ENCODE measurements around the gene CDH13. TPM values are rescaled to one million over a fixed set of nuclear protein-coding genes. Genes with fewer than 3 reads are reported as not detected.

CDH13 gene
- total RNA-seq, 1 donor from 2014 or later, result 20.9 TPM

DNA sequence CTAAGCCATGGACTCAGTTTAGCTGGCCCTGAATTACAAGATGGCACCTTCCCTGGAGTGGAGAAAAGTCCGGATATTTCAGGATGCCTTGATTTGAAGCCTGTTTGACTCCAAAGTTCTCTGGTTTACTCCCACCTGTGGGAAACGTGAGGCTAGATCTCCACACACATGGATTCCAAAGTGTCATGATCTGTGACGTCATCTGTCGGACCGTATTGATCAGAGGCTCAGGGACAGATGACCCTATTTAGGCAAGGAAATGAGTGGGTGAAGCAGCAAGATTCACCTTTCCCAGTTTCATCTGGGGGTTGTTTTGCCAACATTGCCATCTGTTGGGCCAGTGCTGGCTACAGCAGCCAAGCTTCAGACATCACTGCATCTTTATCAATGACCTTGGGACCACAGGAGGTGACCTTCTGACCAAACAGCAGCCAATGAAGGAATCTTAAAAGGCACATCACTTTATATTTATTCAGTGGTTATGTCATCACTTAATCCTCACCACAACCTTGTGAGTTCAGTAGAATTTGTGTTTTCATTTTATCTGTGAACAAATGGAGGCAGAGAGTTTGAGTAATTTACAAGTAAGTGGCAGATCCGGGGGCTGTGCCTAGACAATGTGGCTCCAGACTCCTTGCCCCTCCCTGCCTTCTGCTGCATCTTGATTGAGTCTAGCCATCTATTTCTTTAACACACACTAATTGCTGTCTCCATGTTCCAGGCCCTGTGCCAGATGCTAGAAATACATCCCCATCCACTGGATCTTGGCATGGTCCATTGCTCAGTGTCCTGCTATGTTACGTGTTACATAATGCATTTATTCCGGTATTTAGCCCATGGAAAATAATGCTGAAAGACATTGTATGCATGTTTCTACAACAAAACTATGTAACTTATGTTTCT, 1.5 kb upstream of the CDH13 start:
- no peaks in the 10 kb centered on the region for H3K36me3 ChIP-seq (ENCODE audit: control insufficient read depth in 3 of 3, insufficient read depth in 3 of 3, low read length in 3 of 3)
- no peaks in the 10 kb centered on the region for H3K9me3 ChIP-seq (ENCODE audit: control insufficient read depth in 3 of 3, low read length in 3 of 3)
- no peak overlapping the region for H3K27ac ChIP-seq (ENCODE audit: low read depth, low read length)
- H3K9ac ChIP-seq (ENCODE audit: low read depth in 1 of 3, low read length in 3 of 3), result no peak overlapping the region
- peaks cover 0 to 3% (median 0%) of the 10 kb centered on the region in 3 donors for H3K27me3 ChIP-seq (ENCODE audit: control insufficient read depth in 3 of 3, insufficient read depth in 3 of 3, low read length in 3 of 3)
- peaks cover 33 to 38% (median 36%) of the 10 kb centered on the region in 3 donors for H3K4me1 ChIP-seq (ENCODE audit: control insufficient read depth in 3 of 3, insufficient read depth in 3 of 3, low read length in 3 of 3)
- H3K4me3 ChIP-seq (ENCODE audit: low read length in 3 of 3), result no peak overlapping the region

DNA sequence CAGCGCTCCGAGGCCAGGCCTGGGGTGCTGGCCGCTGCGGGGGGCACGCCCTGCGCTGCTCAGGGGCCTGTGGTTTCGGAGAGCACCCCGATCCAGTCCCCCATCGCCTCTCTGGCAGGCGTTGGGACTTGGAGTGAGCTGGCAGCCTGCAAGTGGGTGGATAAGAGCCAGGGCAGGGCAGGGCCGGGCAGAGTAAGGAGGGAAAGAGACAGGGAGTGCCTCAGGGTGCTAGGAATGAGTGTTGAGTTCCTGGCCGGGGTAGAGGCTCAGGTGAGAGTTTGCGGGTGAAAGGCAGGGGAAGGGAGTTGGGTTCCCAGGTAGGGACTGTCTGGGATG, 1.3 kb downstream of the CDH13 start:
- H3K9ac ChIP-seq (ENCODE audit: low read depth in 1 of 3, low read length in 3 of 3), result peak overlapping the region; percentile 88 to 94 (median 93)
- peaks cover 52 to 65% (median 62%) of the 10 kb centered on the region in 3 donors for H3K4me1 ChIP-seq (ENCODE audit: control insufficient read depth in 3 of 3, insufficient read depth in 3 of 3, low read length in 3 of 3)

DNA sequence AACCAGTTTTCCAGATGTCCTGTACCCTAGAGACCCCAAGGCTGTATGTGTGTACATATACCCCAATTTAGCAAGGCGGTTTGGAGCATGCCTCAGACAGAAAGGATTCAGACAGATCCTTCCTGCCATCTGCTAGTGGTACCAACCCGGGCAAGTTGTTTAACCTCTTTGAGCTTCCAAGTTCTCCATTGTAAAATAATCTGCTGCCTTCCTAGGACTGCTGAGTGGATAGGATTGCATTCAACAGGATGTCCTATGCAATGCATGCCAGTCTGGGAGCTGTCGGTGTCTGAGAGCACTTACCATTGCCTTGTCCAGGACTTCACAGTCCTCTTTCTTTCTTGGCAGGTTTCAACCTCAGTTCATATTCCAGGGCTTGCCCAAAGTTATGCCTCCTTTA, 1.9 kb downstream of the CDH13 start:
- H3K9ac ChIP-seq (ENCODE audit: low read depth in 1 of 3, low read length in 3 of 3), result peak overlapping the region; percentile 88 to 94 (median 93)
- peaks cover 54 to 72% (median 67%) of the 10 kb centered on the region in 3 donors for H3K4me1 ChIP-seq (ENCODE audit: control insufficient read depth in 3 of 3, insufficient read depth in 3 of 3, low read length in 3 of 3)
- H3K4me3 ChIP-seq (ENCODE audit: low read length in 3 of 3), result peak overlapping the region; percentile 78 to 86 (median 86)
- H3K36me3 ChIP-seq (ENCODE audit: control insufficient read depth in 3 of 3, insufficient read depth in 3 of 3, low read length in 3 of 3), result no peaks in the 10 kb centered on the region
- no peaks in the 10 kb centered on the region for H3K9me3 ChIP-seq (ENCODE audit: control insufficient read depth in 3 of 3, low read length in 3 of 3)
- H3K27me3 ChIP-seq (ENCODE audit: control insufficient read depth in 3 of 3, insufficient read depth in 3 of 3, low read length in 3 of 3), result peaks cover 0 to 3% (median 0%) of the 10 kb centered on the region in 3 donors
- peak overlapping the region; percentile 88 for H3K27ac ChIP-seq (ENCODE audit: low read depth, low read length)

More for the DNA sequence above, 1.3 kb downstream of the CDH13 start:
- Histone ChIP-seq H3K4me3 (ENCODE audit: low read length in 3 of 3) (peak overlapping the region; percentile 78 to 86 (median 86)), H3K9me3 (ENCODE audit: control insufficient read depth in 3 of 3, low read length in 3 of 3) (no peaks in the 10 kb centered on the region), H3K27me3 (ENCODE audit: control insufficient read depth in 3 of 3, insufficient read depth in 3 of 3, low read length in 3 of 3) (peaks cover 0 to 3% (median 0%) of the 10 kb centered on the region in 3 donors), H3K27ac (ENCODE audit: low read depth, low read length) (peak overlapping the region; percentile 88), H3K36me3 (ENCODE audit: control insufficient read depth in 3 of 3, insufficient read depth in 3 of 3, low read length in 3 of 3) (no peaks in the 10 kb centered on the region)

DNA sequence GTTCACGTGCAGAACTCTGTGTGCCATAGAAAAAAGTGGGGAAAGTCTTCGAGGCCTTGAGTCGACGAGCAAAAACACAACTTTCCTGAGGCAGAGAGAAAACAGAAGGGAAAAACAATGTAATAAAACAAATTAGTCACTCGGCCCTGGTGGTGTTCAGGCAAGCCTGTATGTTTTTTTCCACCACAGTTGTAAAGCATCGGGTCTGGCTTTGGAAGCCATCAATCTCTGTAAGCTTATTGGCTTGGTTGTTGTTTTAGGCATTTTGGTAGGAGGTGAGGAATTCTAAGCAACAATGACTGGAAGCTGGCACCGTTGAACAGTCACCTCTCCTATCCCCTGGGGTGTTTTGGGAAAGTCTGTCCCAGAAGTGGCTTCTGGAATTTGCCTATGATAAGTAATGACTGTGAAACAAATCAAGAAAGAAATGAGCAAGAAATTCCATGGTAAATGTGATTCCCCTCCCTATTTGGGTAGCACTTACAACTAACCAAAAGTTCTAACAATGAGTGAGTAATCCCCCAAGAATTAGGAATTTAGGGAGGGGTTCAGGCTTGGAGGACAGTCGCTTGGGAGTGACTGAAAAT, 2.8 kb downstream of the CDH13 start:
- peaks cover 0 to 3% (median 0%) of the 10 kb centered on the region in 3 donors for H3K27me3 ChIP-seq (ENCODE audit: control insufficient read depth in 3 of 3, insufficient read depth in 3 of 3, low read length in 3 of 3)
- H3K36me3 ChIP-seq (ENCODE audit: control insufficient read depth in 3 of 3, insufficient read depth in 3 of 3, low read length in 3 of 3), result no peaks in the 10 kb centered on the region
- H3K4me3 ChIP-seq (ENCODE audit: low read length in 3 of 3), result peak overlapping the region in 1 of 3 donors; percentile 86
- peak overlapping the region; percentile 41 for H3K27ac ChIP-seq (ENCODE audit: low read depth, low read length)
- peak overlapping the region in 2 of 3 donors; percentile 30 to 94 for H3K9ac ChIP-seq (ENCODE audit: low read depth in 1 of 3, low read length in 3 of 3)
- H3K9me3 ChIP-seq (ENCODE audit: control insufficient read depth in 3 of 3, low read length in 3 of 3), result no peaks in the 10 kb centered on the region
- H3K4me1 ChIP-seq (ENCODE audit: control insufficient read depth in 3 of 3, insufficient read depth in 3 of 3, low read length in 3 of 3), result peaks cover 63 to 80% (median 75%) of the 10 kb centered on the region in 3 donors

DNA sequence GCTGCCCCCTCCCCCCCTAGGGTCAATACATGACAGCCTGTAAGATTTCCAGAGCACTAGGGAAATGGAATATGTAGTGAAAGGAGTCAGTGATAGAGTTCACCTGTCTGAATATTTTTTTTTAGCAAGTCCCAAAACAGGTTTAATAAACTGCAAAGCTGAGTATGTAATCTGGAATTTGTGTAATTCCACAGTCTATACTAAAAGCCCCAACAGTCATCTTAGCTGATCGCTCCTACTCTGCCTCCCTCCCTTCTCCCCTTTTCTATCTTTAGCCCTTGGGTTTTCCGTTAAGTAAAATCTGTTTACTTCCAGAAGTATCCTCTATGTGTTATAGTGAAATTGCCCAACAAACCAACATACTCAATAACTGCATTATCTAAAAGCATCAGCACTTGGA, 3.5 kb downstream of the CDH13 start:
- Histone ChIP-seq H3K9me3 (ENCODE audit: control insufficient read depth in 3 of 3, low read length in 3 of 3) (no peaks in the 10 kb centered on the region), H3K36me3 (ENCODE audit: control insufficient read depth in 3 of 3, insufficient read depth in 3 of 3, low read length in 3 of 3) (no peaks in the 10 kb centered on the region), H3K4me1 (ENCODE audit: control insufficient read depth in 3 of 3, insufficient read depth in 3 of 3, low read length in 3 of 3) (peaks cover 65 to 87% (median 82%) of the 10 kb centered on the region in 3 donors), H3K27me3 (ENCODE audit: control insufficient read depth in 3 of 3, insufficient read depth in 3 of 3, low read length in 3 of 3) (peaks cover 0 to 3% (median 0%) of the 10 kb centered on the region in 3 donors), H3K4me3 (ENCODE audit: low read length in 3 of 3) (no peak overlapping the region), H3K27ac (ENCODE audit: low read depth, low read length) (peak overlapping the region; percentile 41), H3K9ac (ENCODE audit: low read depth in 1 of 3, low read length in 3 of 3) (no peak overlapping the region)

DNA sequence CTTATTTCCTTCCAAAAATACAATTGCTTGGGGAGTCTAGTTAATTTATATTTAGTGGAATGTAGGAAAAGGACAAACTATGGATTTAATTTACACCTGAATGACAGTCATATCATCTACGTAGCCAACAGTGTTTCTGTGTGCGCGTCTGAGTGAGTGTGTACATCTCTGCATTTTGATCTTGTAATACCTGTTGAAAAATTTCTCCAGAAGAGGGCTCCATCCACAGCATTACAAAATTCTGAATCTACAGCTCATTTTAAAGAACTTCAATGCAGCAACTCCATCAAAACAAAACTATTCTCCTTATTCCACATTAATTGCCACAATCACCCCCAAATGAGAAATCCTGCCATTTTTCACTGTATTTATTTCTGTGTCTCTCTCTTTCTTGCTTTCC, 3.9 kb downstream of the CDH13 start:
- H3K36me3 ChIP-seq (ENCODE audit: control insufficient read depth in 3 of 3, insufficient read depth in 3 of 3, low read length in 3 of 3), result no peaks in the 10 kb centered on the region
- H3K27me3 ChIP-seq (ENCODE audit: control insufficient read depth in 3 of 3, insufficient read depth in 3 of 3, low read length in 3 of 3), result peaks cover 0 to 3% (median 0%) of the 10 kb centered on the region in 3 donors
- H3K4me1 ChIP-seq (ENCODE audit: control insufficient read depth in 3 of 3, insufficient read depth in 3 of 3, low read length in 3 of 3), result peaks cover 60 to 88% (median 81%) of the 10 kb centered on the region in 3 donors
- no peak overlapping the region for H3K9ac ChIP-seq (ENCODE audit: low read depth in 1 of 3, low read length in 3 of 3)
- peak overlapping the region; percentile 41 for H3K27ac ChIP-seq (ENCODE audit: low read depth, low read length)
- no peaks in the 10 kb centered on the region for H3K9me3 ChIP-seq (ENCODE audit: control insufficient read depth in 3 of 3, low read length in 3 of 3)
- H3K4me3 ChIP-seq (ENCODE audit: low read length in 3 of 3), result no peak overlapping the region

DNA sequence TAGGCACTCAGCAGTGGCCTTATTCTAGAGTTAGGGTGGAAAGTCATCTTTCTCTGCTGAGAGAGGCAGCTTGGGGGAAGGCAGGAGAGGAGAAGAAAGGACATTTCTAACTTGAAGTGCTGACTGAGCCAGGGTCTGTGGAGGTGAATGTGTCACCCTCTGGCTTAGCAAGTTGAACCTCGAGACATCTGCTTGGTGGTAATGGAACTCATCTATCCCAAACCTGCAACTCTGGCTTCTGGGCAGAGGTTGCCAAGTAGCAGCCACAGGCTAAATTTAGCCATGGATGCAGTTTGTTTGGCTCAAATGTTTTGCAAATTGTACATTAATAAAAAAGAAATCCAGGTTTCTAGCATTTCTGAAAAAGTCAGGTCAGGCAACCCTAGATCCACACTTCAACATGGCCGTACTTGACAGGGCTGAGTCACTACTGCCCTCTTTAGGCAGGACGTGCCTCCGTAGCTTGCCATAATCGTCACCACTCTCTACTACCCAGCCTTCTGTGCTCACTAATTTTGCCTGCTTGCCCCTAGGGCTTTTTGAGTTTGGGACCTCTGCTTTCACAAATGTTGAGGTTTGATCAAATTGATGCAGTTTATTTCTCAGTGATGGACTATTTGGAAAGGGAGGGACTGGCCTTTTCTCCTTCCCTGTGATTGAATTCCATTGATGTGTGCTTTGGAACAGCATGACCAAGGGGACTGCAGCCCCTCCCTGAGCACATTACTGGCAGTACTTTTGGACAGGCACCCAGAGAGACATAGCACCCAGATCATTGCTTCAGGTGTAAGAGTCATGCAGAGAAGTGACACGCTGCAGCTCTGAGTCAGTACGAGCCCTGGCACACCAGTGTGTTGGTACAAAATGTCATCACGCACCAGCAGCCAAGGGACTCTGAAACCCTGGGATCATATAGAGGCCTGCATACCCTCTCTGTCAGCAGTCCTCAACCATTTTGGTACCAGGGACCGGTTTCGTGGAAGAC, 5.2 kb downstream of the CDH13 start:
- no peaks in the 10 kb centered on the region for H3K27me3 ChIP-seq (ENCODE audit: control insufficient read depth in 3 of 3, insufficient read depth in 3 of 3, low read length in 3 of 3)
- peaks cover 56 to 92% (median 75%) of the 10 kb centered on the region in 3 donors for H3K4me1 ChIP-seq (ENCODE audit: control insufficient read depth in 3 of 3, insufficient read depth in 3 of 3, low read length in 3 of 3)
- H3K27ac ChIP-seq (ENCODE audit: low read depth, low read length), result peak overlapping the region; percentile 28
- no peaks in the 10 kb centered on the region for H3K36me3 ChIP-seq (ENCODE audit: control insufficient read depth in 3 of 3, insufficient read depth in 3 of 3, low read length in 3 of 3)
- no peaks in the 10 kb centered on the region for H3K9me3 ChIP-seq (ENCODE audit: control insufficient read depth in 3 of 3, low read length in 3 of 3)
- peak overlapping the region in 2 of 3 donors; percentile 1 to 45 for H3K4me3 ChIP-seq (ENCODE audit: low read length in 3 of 3)
- peak overlapping the region in 1 of 3 donors; percentile 42 for H3K9ac ChIP-seq (ENCODE audit: low read depth in 1 of 3, low read length in 3 of 3)

DNA sequence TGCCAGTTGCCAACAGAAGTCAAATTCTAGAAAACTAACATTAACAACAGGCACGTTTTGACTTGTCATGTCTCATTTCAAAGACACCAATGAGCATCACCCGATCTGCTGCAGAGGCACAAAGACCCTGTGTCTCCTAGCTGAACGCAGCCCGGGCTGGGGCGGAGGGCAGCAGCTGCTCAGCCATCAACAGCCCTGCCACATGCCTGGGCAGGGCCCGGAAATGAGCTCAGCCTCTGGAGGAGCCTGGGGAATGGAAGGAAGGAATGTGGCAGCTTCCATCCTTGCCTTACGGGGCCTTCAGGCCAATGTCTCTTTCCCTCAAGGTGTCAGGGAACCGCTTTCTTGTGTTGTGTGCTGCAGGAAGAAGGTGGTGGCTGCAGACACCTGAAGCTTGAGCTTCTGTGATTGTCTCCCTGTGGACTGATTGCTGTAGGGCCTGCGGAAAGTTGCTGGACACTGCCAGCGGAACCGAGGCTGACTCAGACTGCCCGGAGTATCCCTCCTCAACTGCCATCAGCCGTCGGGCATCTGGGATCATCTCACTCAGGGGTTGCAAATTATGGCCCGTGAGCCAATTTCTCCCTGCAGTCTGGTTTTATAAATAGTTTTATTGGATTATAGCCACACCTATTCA, 7.3 kb downstream of the CDH13 start:
- Histone ChIP-seq H3K36me3 (ENCODE audit: control insufficient read depth in 3 of 3, insufficient read depth in 3 of 3, low read length in 3 of 3) (no peaks in the 10 kb centered on the region), H3K27me3 (ENCODE audit: control insufficient read depth in 3 of 3, insufficient read depth in 3 of 3, low read length in 3 of 3) (no peaks in the 10 kb centered on the region), H3K4me3 (ENCODE audit: low read length in 3 of 3) (peak overlapping the region; percentile 17 to 60 (median 38)), H3K27ac (ENCODE audit: low read depth, low read length) (peak overlapping the region; percentile 79), H3K9ac (ENCODE audit: low read depth in 1 of 3, low read length in 3 of 3) (peak overlapping the region; percentile 8 to 69 (median 51)), H3K9me3 (ENCODE audit: control insufficient read depth in 3 of 3, low read length in 3 of 3) (no peaks in the 10 kb centered on the region), H3K4me1 (ENCODE audit: control insufficient read depth in 3 of 3, insufficient read depth in 3 of 3, low read length in 3 of 3) (peaks cover 51 to 97% (median 70%) of the 10 kb centered on the region in 3 donors)

Measured in skeletal muscle tissue (tissue), 4 donors.